Stimulated activated naive CD4-positive, alpha-beta T cell treated with Interleukin-2 at 50 U/mL for 16 hours (primary cell): ENCODE data around the gene SLC35D3.
"Not testable (repeated sequence)": the region's sequence is repeated elsewhere in the genome, so short reads cannot be mapped to it uniquely, and the experiment has no call there.

Experiments used
- DNase-seq: peaks from one replicate; lab custom pipeline; 2025; lab: John Stamatoyannopoulos, UW

SLC35D3 gene

GRCh38 chr6:136923116-136923953 is 1.2 kb downstream of the SLC35D3 start:
- peak; percentile 1 for DNase-seq

GRCh38 chr6:136923954-136924673 is 2.0 kb downstream of the SLC35D3 start:
- no peak for DNase-seq

- no peak for DNase-seq
Observed at GRCh38 chr6:136926383-136926782, 4.3 kb downstream of the SLC35D3 start.

GRCh38 chr6:136927292-136927691 is 5.2 kb downstream of the SLC35D3 start:
- no peak for DNase-seq

- DNase-seq = no peak
Observed at GRCh38 chr6:136930528-136930927, 8.4 kb downstream of the SLC35D3 start.

GRCh38 chr6:136932599-136932998 is 10.5 kb downstream of the SLC35D3 start:
- no peak for DNase-seq

GRCh38 chr6:136945072-136945471 is 23.0 kb downstream of the SLC35D3 start:
- no peak for DNase-seq

GRCh38 chr6:136945711-136946121 is 23.6 kb downstream of the SLC35D3 start:
- no peak for DNase-seq

GRCh38 chr6:136947037-136947436 is 24.9 kb downstream of the SLC35D3 start:
- no peak for DNase-seq

- DNase-seq = not testable (repeated sequence)
Observed at GRCh38 chr6:136949957-136950356, 27.9 kb downstream of the SLC35D3 start.

- no peak for DNase-seq
Observed at GRCh38 chr6:136950436-136951126, 28.5 kb downstream of the SLC35D3 start.

GRCh38 chr6:136952714-136953260 is 30.7 kb downstream of the SLC35D3 start:
- DNase-seq = no peak

GRCh38 chr6:136955123-136955522 is 33.0 kb downstream of the SLC35D3 start:
- no peak for DNase-seq

GRCh38 chr6:136956590-136957544 is 34.8 kb downstream of the SLC35D3 start:
- DNase-seq = no peak

- DNase-seq = no peak
Observed at GRCh38 chr6:136958168-136958567, 36.1 kb downstream of the SLC35D3 start.

- no peak for DNase-seq
Observed at GRCh38 chr6:136959471-136959891, 37.4 kb downstream of the SLC35D3 start.

GRCh38 chr6:136959935-136960334 is 37.8 kb downstream of the SLC35D3 start:
- DNase-seq = not testable (repeated sequence)

GRCh38 chr6:136960781-136961180 is 38.7 kb downstream of the SLC35D3 start:
- no peak for DNase-seq

GRCh38 chr6:136961848-136962247 is 39.7 kb downstream of the SLC35D3 start:
- DNase-seq = no peak

- no peak for DNase-seq
Observed at GRCh38 chr6:136962661-136963060, 40.6 kb downstream of the SLC35D3 start.

GRCh38 chr6:136963259-136963658 is 41.2 kb downstream of the SLC35D3 start:
- no peak for DNase-seq
